GM21528 (cell line): ENCODE measurements around the gene SLC22A31.

Experiments
- ATAC-seq: cut with Tn5 transposase; IDR thresholded peaks from one replicate; pipeline ENCODE4 v1.9.1; 2021; ENCODE audit warnings: mild to moderate bottlenecking, moderate library complexity; ENCODE audit not compliant: unreplicated experiment, low FRiP score

Gene SLC22A31

GRCh38 chr16:89217388-89218191 lies 17.3 kb upstream of the SLC22A31 start, which contains the start of gene ZNF778:
TSS of gene ZNF778 (plus strand) at chr16:89217703. CDS start at chr16:89221128, 3,425 bp downstream.
- ATAC-seq: peak; percentile 79

- no peak for ATAC-seq
These were observed 16.7 kb upstream of the SLC22A31 start for GRCh38 chr16:89217138-89217387.

- peak; percentile 48 for ATAC-seq
These were observed 16.2 kb upstream of the SLC22A31 start for GRCh38 chr16:89216315-89217137.

DNA sequence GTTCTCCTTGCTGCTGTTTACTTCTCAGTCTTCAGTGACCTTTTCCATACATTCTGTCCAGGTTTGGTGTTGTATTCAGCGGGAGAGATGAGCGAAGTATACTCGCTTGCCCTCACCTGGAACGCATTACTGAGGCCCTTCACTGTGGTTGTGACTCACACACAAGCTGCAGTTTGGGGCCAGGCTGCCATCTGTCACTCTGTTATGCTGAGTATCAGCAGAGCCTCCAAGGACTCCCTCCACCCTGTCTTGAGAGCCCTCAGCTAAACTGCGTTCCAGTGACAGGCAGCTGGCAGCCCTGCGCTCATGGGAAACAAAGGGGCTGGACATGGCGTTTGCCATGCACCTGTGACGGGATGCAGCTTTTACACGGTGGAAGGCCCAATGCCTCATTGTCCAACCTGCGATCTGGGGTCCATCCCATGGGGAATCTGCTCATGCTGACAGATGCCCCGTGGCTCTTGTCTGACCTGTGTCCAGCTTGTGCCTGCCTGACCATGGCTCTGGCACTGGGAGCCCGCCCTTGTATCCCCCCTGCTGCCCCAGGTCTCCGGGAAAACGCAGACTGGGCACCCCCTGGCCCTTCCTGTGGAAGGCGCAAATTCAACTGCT lies 10.7 kb upstream of the SLC22A31 start:
- ATAC-seq: no peak

DNA sequence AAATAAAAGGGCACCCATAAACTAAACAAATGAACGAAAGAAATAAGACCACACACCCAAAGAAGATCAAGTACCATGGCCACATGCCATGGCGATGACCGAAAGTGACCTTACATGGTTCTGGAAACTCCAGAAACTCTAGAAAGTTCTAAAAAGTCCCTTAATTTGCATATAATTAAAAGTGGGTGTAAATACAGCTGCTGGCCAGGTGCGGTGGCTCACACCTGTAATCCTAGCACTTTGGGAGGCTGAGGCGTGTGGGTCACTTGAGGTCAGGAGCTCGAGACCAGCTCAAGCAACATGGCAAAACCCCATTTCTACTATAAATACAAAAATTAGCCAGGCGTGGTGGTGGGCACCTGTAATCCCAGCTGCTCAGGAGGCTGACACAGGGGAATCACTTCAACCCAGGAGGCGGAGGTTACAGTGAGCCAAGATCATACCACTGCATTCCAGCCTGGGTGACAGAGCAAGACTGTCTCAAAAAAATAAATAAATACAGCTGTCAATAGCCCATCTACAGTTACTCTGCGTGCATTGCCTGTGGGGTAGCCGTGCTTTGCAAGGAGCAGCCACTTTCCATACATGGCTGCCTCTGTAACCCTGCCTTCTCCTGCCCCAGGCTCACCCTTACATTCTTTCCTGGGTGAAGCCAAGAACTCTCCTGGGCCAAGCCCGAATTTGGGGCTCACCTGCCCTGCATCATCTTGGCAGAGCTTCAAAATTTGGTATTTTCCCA lies 10.0 kb upstream of the SLC22A31 start:
- no peak for ATAC-seq

GRCh38 chr16:89209522-89210044 lies 9.2 kb upstream of the SLC22A31 start:
- no peak for ATAC-seq

DNA sequence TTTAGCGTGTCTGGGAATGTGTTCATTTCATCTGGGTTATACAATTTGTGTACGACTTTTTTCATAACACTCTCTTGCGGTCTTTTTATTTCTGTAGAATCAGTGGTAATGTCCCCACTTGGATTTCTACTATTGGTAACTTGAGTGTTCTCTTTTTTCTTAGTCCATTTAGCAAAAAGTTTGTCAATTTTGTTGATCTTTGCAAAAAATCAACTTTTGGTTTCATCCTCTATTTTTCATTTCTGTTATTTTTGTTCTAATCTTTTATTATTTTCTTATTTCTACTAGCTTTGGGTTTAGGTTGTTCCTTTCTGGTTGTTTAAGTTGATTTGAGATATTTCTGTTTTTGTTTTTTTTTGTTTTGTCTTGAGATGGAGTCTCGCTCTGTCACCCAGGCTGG lies 7.7 kb upstream of the SLC22A31 start:
- no peak for ATAC-seq

GRCh38 chr16:89202422-89203215 lies 2.3 kb upstream of the SLC22A31 start:
- ATAC-seq: no peak

- ATAC-seq: no peak
These were observed 1.4 kb upstream of the SLC22A31 start for GRCh38 chr16:89201439-89202377.

DNA sequence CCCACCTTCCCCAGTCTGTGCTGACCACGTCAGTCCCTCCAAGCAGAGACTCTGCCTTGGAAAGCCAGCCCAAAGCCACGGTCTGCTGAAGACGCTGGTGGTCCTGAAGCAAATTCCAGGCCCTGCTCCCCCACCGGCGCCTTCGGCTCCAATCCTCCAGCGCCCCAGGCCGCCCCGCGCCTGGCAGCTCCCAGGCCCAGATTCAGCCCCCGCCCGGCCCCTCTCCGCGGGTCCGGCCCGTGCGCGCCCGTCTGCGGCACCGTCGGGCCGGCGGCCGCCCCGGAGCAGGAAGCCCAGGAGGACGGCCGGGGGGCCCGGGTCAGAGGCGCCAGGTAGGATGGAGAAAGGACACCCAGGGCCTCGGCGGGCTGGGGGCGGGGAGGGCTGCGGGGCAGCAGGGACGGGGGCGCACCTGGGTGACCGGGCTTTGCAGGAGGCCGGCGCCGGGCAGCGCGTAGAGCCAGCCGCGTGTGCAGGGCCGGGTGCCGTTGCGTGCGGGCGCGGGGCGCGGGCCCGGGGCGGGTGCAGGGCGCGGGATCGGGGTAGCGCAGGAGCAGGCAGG lies 594 bp upstream of the SLC22A31 start:
- ATAC-seq: no peak

DNA sequence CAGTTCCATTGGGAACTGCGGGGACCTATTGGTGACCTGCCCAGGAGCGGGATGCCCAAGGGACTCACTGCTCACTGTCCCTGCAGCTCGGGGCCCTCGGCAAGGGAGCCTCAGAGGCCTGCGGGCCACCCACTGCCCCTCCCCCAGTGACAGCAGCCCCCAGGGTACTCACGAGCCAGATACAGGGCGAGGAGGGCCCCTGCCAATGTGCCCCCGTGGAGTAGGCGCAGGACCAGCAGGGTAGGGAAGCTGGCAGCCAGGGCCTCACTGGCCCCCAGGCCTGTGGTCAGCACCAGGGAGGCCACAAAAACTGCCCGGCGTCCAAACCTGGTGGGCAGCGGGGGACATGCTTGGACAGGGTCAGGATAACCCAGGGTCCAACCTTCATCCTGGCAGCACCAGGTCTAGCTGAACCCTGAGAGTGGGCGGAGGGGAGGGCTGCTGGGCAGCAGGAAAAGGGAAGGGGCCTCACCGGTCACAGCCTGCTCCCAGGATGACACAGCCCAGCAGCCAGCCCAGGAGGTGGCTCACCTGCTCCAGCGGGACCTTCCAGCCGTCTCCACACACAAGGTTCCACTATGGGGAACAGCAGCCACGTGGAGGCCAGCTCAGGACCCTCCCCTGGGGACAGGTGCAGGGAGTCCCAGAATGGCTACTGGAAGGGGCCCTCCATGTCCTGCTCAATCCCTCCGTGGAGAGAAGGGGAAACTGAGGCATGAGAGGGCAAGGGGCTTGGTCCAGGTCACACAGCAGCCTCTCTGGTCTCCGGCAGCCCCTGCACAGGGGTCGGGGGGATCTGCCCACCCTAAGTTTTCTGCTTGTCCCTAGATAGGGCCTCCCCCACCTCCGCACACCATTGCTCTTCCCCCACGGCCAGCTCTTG lies 855 bp downstream of the SLC22A31 start:
- ATAC-seq: no peak

DNA sequence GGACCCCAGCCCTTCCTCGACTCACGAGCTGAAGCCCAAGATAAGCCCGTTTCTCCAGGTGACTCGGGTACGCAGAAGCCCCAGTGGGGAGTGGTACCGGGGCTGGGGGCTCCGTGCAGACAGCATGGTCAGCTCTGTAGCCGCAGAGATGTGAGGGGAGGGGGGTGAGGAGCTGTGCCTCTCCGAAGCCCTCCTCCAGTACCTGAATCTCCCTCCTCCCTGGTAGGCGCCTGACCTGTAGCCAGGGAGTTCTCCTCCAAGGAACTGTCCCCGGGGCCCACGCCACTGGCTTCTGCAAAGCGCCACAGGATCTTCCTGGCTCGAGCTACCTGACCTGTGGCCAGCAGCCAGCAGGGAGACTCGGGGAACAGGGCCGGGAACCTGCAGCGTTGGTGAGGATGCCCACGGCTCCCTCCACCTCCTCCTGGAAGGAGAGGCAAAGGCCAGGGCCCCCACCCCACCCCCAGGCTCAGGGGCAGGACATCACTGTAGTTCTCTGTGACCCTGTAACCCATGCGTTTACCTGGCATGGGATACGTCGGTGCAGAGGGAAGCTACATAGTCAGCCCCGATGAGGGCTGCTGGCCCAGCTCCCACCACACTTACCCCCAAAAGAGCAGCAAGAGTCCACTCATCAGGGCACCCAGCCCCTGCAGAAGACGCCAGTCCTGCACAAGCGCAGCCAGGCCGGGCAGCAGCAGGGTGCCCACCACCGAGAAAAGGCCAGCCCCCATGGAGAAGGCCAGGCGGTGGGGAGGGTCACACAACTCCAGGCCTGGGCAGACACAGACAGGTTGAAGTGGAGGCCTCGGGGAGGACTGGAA lies 1.7 kb downstream of the SLC22A31 start:
- ATAC-seq: no peak

GRCh38 chr16:89197633-89198416 lies 2.5 kb downstream of the SLC22A31 start:
- ATAC-seq: no peak

- ATAC-seq: no peak
These were observed 3.2 kb downstream of the SLC22A31 start for GRCh38 chr16:89197033-89197632.

DNA sequence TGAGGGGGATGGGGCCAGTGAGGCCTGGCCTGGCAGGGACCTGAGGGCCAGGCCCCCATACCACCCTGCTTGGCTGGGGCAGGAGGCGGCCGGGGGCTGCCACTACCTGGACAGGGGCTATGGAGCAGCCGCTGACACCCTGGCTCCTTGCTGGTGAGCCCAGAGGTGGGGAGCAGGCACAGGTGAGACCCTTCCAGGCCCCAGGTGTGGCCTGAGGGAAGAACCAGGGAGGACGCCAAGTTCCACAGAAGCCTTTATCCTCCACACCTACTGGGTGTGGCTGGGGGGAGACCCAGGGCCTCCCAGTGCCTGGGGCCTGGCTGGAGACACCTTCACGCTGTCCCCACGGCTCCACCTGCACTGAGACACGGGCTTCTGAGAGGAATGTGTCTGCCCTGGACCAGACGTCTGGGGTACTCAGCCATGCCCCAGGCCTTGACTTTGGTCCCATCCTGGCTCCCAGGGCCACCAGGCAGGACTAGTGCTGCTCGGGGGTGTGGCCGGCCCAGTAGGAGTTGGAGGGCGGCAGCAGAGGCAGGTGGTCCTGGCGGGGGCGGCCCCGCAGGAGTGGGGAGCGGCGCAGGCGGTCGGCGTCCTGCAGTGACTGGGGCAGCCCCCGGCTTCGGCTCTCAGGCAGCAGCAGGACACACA lies 4.7 kb downstream of the SLC22A31 start:
- ATAC-seq: no peak
